ENCODE measurements around the gene FAM72D.
"Not testable (repeated sequence)": the region's sequence is repeated elsewhere in the genome, so short reads cannot be mapped to it uniquely, and the experiment has no call there.

DNA sequence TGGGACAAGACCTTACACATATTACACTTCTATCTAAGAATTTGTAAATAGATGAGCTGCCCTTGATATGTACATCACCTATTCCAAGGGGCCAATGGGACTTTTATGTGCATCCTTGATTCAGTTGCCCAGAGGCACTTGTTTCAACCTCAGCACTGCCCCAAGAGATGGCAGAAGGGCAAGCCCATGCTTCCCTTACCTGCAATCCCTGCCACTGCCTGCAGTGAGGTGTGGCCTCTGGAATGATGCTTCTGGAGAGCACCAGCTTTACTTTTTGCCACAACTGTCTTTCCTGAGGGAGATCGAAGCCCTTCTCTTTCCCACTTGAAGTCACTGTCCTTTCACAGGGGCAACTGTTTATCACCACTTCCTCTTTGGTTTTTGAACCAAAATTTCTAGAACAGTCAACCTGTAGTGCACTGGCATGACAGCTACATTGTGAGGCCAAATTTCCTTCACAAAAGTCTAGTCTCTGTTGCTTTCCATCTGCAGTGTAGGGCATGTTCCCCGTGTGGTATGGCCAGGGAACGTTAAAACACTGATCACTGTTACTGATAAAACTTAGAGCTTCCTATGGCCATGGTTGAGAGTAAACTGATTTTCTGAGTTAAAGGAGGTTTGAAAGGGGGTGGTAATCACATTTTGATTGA, 48.6 kb downstream of the FAM72D start:
- TF ChIP-seq, protein P1, sequence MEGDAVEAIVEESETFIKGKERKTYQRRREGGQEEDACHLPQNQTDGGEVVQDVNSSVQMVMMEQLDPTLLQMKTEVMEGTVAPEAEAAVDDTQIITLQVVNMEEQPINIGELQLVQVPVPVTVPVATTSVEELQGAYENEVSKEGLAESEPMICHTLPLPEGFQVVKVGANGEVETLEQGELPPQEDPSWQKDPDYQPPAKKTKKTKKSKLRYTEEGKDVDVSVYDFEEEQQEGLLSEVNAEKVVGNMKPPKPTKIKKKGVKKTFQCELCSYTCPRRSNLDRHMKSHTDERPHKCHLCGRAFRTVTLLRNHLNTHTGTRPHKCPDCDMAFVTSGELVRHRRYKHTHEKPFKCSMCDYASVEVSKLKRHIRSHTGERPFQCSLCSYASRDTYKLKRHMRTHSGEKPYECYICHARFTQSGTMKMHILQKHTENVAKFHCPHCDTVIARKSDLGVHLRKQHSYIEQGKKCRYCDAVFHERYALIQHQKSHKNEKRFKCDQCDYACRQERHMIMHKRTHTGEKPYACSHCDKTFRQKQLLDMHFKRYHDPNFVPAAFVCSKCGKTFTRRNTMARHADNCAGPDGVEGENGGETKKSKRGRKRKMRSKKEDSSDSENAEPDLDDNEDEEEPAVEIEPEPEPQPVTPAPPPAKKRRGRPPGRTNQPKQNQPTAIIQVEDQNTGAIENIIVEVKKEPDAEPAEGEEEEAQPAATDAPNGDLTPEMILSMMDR (IDR thresholded peaks at IDR 0.05): not testable (repeated sequence)
- not testable (repeated sequence) for TF ChIP-seq POLR2A (IDR thresholded peaks at IDR 0.05)
